ENCODE data around the gene NAT14.

DNA sequence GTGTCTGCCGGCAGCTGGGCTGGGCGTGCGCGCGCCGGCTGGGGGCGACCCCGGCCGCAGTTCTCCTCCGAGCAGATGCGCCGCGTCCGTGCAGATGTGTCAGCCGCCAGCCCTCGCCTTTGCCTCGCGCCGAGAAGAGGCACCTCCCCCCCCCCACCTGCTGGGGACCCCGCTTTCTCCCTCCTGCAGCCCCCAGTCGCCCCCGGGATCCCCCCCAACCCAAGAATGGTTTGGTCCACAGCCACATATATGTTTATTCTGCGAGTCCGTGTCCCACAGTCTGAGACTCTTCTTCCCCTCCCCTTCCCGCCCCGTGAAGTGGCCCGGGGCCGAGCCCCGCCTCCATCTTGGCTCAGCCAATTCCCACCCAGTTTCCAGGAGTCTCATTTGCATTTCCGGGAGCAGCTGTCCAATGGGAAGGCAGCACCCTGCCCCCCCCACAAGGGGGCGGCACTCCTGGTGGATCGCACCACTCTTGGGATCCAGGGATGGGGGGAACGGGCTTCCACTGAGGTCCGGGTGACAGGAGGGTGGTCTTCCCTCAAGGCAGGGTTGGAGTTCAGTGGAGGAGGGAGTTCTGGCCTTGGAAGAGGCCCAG lies 32.1 kb upstream of the NAT14 start:
- TF ChIP-seq POLR2A (IDR thresholded peaks at IDR 0.05; ENCODE audit: low read length) = no peak
- TF ChIP-seq GATA1 (IDR thresholded peaks at IDR 0.05; ENCODE audit: low read depth, low read length) = no peak
